HG03378 (cell line): ENCODE measurements around the gene LYPD8.
"Not testable (repeated sequence)": the region's sequence is repeated elsewhere in the genome, so short reads cannot be mapped to it uniquely, and the experiment has no call there.

ENCODE experiments used
- ATAC-seq: cut with Tn5 transposase; IDR thresholded peaks from one replicate; pipeline ENCODE4 v1.9.1; 2021; ENCODE audit warnings: mild to moderate bottlenecking, moderate library complexity; ENCODE audit not compliant: unreplicated experiment

The LYPD8 gene, protein sequence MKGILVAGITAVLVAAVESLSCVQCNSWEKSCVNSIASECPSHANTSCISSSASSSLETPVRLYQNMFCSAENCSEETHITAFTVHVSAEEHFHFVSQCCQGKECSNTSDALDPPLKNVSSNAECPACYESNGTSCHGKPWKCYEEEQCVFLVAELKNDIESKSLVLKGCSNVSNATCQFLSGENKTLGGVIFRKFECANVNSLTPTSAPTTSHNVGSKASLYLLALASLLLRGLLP

DNA sequence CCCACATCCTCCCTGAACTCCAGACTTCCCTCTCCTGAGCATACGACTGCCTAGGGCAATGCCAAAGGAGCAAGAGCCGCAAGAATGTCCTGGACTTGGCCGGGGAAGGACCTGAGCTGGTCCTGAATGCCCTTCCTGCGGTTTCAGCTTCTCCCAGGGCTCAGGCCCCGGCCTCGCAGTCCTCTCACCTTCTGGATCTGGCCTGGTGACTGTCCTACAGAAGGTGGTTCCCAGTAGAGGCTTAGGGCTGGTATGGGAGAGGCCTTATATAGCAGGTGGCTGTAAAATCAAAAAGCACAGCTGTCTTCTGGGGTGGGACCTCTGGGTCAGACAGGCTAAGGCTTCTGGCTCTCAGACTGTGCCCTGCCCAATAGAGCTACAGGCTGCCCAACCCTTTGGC is at the start of gene LYPD8:
LYPD8 (minus strand) TSS at position 243 of the 400 bp plus-strand sequence. CDS start 4,678 bp downstream, outside the sequence.
- ATAC-seq: no peak

GRCh38 chr1:248804771-248805681 is 49.5 kb upstream of the LYPD8 start:
- ATAC-seq: peak; percentile 90

DNA sequence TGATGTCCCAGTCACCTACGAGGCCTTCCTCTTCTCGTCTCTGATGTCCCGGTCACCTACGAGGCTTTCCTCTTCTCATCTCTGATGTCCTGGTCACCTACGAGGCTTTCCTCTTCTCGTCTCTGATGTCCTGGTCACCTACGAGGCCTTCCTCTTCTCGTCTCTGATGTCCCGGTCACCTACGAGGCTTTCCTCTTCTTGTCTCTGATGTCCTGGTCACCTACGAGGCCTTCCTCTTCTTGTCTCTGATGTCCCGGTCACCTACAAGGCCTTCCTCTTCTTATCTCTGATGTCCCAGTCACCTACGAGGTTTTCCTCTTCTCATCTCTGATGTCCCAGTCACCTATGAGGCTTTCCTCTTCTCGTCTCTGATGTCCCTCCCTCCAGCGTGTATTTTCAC is 47.9 kb upstream of the LYPD8 start:
- ATAC-seq: not testable (repeated sequence)

- ATAC-seq: no peak
These were observed 46.9 kb upstream of the LYPD8 start for GRCh38 chr1:248802454-248802853.

DNA sequence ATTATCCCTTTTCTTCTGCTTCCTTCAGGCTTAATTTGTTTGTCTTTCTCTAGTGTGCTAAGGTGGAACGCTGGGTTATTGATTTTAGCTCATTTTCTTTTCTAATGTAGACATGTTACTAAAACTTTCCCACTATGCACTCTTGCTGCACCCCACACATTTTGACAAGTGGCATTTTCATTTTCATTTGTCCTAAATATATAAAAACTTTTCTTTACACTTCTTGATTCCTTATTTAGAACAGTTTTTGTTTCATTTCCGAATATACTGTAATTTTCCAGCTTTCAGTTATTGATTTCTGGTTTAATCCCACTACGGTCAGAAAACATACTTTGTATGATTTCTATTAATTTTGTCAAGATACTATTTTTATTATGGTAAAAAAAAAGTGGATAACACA is 44.9 kb upstream of the LYPD8 start:
- peak; percentile 42 for ATAC-seq

DNA sequence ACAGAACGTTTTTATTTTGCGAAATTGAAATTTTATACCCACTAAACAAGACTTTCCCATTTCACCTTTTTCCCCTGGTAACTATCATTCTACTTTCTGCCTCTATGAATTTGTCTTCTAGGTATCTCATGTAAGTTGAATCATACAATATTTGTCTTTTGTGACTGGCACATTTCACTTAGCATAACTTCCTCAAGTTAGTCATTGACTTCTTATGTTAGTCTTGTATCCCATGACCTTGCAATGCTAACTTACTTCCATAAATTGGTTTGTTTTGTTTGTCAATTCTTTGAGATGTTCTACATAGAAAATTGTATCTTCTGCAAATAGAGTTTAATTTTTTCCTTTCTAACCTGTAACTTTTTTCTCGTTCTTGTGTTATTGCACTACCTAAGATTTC is 43.2 kb upstream of the LYPD8 start:
- ATAC-seq: no peak

- ATAC-seq: not testable (repeated sequence)
These were observed 39.1 kb upstream of the LYPD8 start for GRCh38 chr1:248794663-248795062.

GRCh38 chr1:248793592-248793991 is 38.0 kb upstream of the LYPD8 start:
- peak; percentile 96 for ATAC-seq

DNA sequence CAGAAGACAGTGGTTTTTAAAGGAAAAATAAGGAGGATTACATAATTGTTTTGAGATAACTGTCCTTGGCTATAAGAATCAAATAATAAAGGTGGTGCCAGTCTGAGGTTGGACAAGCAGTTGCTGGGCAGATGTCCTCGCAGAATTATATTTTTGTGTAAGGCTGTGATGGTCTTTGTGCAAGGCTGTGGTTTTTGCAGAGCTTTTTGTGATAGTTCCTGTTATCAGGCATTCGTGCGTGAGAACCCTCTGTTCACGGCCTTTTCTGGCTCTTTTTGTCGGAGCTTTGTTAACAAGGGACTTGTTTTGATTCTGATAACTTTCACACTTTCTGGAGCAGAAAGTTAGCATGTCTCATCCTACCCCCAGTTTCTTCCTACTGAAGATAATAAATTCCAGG is 36.8 kb upstream of the LYPD8 start:
- no peak for ATAC-seq

DNA sequence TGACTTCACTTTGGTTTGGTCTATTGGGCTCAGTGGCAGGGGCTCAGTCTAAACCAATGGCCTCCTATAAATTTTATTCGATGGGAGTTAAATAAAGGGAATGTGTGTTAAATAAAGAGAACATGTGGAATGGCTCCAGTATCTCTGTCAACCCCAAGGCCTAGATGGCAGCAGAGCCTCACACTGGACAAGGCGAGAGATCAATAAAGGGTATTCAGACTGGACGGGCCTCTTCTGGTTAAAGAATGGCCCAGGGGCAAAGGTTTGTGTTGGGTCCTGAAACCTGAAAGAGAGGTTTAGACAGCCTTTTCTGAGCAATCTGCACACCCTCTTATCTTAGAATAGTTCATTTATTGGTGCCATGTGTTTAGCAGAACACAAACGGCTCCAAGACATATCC is 35.5 kb upstream of the LYPD8 start:
- no peak for ATAC-seq

DNA sequence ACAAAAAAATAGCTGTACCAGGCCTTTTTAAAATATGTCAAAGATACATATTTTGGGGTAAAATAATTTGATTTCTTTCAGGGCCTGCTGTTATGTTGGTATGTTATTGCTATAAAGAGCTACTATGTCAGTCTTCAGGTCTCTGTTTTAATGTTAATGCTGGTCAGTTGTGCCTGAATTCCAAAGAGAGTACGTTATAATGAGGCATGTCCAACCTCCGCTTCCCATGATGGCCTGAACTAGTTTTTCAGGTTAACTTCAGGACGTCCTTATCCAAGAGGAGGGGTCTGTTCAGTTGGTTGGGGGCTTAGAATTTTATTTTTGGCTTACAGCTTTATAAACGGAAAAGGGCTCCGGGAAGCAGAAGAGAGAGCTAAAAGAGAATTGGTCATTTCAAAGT is 34.9 kb upstream of the LYPD8 start:
- no peak for ATAC-seq

- not testable (repeated sequence) for ATAC-seq
These were observed 33.8 kb upstream of the LYPD8 start for GRCh38 chr1:248789337-248789736.

- no peak for ATAC-seq
These were observed 32.8 kb upstream of the LYPD8 start for GRCh38 chr1:248788327-248788726.

- ATAC-seq: no peak
These were observed 31.9 kb upstream of the LYPD8 start for GRCh38 chr1:248787430-248787829.

- peak; percentile 85 for ATAC-seq
These were observed 30.6 kb upstream of the LYPD8 start for GRCh38 chr1:248786156-248786555.

- no peak for ATAC-seq
These were observed 27.8 kb upstream of the LYPD8 start for GRCh38 chr1:248783367-248783766.

DNA sequence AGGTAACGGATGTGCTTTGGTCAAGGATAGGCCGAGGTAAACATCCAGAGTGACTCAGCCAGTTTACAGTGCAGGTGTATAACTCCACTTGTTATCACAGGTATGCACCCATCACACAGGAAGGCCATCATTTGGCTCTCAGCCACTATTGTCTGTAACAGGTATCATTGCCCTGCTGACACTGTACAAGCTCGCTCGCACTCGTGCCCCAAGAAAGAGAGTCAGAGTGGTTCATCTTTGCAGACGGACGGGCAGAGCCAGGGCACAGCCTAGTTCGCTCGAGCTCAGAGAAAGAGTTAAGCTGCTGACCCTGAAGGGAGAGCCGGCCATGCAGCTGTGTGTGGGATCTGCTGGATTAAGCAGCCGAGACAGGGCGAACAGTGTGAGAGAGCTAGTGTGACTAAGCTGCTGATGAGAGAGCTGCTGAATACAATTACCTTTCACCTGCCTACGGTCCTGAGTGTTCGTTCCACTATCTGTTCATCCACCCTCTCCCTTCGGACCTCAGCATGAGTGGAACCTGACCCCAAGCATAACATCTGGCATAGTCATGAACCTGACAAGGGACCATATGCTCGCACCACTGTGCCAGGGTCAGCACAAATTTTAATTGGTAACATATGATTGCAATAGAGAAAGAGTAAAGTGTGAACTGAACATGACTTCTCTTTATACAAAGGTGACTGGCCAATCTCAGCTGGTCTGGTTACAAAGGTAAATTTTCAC is 27.0 kb upstream of the LYPD8 start:
- ATAC-seq: no peak

DNA sequence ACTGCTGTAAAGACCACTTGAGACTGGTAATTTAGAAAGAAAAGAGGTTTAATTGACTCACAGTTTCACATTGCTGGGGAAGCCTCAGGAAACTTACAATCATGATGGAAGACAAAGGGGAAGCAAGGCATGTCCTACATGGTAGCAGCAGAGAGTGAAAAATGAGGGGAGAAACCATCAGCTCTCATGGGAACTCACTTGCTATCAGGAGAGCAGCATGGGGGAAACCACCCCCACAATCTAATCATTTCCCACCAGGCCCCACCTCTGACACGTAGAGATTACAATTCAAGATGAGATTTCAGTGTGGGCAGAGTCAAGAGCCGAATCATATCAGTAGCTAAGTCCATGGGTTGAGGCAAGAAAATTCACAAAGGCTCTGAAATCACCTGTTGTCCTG is 23.8 kb upstream of the LYPD8 start:
- no peak for ATAC-seq

GRCh38 chr1:248778906-248779305 is 23.3 kb upstream of the LYPD8 start:
- ATAC-seq: no peak

GRCh38 chr1:248776991-248777390 is 21.4 kb upstream of the LYPD8 start:
- no peak for ATAC-seq

- ATAC-seq: no peak
These were observed 19.9 kb upstream of the LYPD8 start for GRCh38 chr1:248775441-248775840.

DNA sequence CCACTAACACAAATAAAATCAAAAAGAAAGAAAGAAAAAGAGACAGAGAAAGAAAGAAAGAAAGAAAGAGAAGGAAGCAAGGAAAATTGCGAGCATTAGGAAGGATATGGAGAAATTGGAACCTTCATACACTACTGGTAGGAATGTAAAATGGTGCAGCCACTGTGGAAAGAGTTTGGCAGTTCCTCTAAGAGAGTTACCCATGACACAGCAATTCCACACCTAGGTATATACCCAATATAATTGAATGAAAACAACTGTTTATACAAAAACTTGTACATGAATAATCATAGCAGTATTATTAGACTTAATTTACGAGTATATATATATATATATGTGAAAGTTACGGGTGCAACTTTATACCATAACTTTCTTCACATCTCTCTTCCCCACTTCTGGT is 4.1 kb upstream of the LYPD8 start:
- no peak for ATAC-seq
